Stimulated activated CD8-positive, alpha-beta memory T cell treated with anti-CD3 and anti-CD28 coated beads, Interleukin-7, amount 100 ng/mL, for 48 hours (primary cell): ENCODE data around the gene GRK5.

Source experiments
- DNase-seq, 2 donors: peaks; one replicate each; pipeline ENCODE4 v3.0.0-alpha.2; 2020; ENCODE audit warnings: low read depth in 1 of 2; ENCODE audit errors: extremely low read depth in 1 of 2

GRK5 gene

DNA sequence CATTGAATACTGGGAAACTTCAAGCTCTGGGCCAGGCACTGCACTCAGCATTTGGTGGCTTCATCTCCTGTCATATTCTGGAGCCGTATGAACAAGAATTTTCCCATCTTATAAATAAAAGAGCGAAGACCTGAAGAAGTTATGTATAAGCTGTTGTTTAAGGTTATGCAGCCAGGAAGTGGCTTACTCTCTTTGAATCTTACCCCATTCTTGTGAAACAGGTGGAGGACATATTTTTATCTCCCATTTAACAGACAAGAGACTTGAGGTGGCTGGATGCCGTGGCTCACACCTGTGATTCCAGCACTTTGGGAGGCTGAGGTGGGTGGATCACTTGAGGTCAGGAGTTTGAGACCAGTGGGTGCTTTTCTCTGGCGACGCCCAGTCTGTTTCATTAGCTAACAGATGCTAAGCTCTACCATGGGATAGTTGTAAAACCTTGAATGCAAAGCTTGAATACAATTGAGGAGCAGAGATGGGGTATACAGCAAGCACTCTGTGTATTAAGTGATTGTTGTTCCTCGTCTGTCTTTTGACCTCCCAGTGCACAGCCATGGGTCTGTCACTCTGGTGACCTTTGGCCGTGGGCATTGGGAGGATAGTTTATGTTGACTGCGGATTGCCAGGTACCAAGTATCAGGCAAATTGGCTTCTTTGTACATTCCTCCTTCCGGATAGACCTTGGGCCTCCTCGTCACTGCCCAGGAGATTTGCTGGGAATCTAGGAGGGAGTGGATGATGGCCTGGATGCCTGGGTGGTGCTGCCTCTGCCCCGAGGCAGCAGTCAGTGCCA is 85.8 kb downstream of the GRK5 start:
- no peak for DNase-seq

- no peak for DNase-seq
Observed at GRCh38 chr10:119296703-119297102, 89.3 kb downstream of the GRK5 start.

DNA sequence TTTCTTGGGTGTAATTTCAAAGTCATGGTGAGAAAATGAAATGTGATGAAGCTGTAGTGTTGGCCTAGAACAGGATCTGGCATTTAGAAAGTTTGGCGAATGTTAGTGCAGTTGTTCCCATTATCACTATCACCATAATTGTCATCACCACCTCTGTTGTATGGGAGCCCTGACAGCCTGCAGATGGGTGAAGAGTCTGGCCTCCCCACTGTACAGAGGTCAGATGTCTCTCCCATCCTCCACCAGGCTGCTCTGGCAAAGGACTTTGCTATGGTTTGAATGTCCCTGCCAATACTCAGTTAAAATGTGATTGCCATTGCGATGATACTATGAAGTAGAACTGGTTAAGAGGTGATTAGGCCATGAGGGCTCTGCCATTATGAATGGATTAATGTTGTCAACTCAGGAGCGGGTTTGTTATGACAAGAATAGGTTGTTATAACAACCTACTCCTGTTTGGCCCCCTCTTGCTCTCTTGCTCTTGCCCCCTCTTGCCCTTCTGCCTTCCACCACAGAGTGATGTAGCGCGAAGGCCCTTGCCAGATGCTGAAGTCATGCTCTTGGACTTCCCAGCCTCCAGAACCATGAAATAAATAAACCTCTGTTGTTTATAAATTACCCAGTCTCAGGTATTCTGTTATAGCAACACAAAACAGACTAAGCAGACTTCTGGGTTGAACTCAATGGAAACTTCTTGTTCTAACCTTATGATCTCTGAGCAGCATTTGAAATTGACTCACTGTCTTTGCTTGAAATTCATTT is 90.0 kb downstream of the GRK5 start:
- no peak for DNase-seq

GRCh38 chr10:119298810-119299209 is 91.4 kb downstream of the GRK5 start:
- no peak for DNase-seq

DNA sequence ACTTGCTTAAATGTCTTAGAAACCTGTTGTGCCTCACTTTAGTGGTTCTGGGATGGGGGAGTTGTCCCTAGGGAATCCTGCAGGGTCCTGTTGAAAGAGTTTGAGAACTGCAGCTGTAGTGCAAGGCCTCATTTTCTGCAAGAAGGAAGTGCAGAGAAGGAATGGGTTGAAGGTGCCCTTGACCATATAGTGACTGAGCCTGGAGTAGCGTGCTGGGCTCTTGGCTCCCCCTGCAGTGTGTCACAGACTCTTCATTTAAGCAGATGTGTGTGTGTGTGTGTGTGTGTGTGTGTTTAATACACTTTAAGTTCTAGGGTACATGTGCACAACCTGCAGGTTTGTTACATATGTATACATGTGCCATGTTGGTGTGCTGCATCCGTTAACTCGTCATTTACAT is 92.2 kb downstream of the GRK5 start:
- no peak for DNase-seq

DNA sequence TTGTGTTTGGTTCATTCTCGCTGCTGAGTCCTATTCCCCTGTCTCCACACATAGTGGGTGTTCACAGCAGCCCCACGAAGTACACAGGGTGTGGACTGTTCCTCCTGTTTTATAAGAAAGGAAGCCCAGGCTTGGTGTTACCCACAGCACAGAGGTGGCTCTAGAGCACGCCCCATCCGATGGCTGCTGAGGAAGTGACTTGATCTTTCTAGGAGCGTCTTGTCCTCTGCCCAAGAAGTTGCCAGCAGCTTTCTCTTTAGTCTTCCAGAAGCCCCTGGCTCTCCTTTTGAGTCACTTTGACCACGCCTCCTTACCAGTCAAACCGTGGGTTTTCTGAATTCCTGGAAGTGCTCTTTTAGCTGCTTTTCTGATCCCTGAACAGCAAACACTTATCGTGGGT is 94.0 kb downstream of the GRK5 start:
- DNase-seq, result peak; percentile 39 to 68

DNA sequence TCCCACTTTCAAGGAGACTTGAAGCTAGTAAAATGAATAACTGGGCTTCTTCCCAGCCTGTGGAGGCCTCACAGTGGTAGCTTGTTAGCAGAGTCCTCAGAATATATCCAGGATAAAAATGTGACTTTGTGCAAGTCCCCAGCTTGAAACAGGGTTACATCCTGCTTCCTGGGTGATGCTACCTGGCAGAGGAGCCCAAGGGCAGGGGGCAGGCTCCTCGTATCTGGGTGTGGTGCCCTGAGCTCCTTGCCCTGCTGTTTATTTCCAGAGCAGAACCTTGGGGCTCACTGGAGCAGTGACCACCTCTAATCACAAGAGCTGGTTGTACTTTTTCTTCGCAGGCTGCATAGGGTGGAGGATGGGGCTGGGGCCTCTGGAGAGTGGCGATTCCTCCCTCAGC is 94.8 kb downstream of the GRK5 start:
- DNase-seq, result no peak

DNA sequence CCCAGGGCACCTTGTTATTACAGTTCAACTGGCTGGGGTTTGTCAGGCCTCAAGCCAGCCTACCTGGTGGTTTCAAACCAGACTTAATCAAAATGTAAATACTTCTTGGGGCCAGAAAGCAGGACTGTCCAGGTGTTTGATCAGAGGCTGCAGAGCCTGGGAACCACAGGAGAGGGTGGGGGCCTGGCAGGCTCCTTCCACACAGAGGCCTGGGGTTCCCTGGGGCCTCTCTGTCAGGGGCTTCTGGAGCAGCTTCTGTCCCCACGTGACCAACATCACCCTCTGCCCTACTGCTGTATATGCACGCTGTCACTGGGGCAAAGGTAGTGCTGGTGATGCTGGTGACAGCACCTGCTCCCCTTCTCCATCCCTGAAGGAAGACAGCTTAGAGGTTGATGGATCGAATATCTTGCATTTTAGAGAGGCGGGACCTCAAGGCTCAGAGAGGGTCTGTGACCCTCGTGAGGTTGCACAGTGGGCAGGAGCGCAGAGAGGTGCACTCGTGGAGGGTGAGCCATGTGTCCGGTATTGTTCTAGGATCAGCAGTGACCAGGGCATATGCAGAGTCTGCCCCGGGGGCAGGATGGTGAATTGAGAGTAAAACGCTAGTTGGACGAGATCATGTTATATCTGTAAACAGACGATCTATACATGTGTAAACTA is 95.4 kb downstream of the GRK5 start:
- no peak for DNase-seq

DNA sequence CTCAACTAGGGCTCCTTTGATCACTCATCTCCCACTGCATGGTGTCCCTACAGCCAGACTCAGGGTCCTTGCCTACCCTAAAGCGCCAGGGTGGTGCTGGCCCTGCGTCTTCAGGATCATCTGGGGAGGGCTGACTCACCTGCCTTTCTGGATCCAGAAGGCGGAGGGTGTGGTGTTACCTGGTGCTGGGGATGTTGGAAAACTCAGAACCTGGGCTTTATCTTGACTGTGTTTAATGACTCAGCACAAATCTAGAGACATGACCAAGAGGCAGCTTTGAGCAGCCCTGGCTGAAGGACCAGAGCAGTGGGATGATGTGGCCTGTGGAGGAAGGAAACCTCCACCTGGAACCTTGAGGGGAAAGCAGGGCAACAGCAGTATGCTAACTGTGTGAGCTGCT is 96.5 kb downstream of the GRK5 start:
- no peak for DNase-seq

DNA sequence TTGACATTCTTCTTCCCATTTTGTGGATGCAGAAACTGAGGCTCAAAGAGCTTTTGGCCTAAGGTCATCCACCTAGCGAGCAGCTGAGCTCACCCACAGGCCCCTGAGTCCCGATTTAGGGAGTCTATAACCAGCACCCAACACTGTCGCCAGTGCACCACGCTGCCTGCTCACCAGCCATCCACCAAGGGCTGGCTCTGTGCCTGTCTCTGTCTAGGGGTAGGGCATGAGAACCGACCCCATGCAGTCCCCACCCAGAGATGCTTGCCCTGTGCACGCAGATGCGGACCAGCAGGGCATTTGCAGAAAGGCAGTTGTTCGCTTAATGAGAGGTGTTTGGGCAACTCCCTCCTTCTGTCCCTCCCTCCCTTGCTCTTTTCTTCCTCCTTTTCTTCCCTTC is 97.2 kb downstream of the GRK5 start:
- DNase-seq, result no peak

DNA sequence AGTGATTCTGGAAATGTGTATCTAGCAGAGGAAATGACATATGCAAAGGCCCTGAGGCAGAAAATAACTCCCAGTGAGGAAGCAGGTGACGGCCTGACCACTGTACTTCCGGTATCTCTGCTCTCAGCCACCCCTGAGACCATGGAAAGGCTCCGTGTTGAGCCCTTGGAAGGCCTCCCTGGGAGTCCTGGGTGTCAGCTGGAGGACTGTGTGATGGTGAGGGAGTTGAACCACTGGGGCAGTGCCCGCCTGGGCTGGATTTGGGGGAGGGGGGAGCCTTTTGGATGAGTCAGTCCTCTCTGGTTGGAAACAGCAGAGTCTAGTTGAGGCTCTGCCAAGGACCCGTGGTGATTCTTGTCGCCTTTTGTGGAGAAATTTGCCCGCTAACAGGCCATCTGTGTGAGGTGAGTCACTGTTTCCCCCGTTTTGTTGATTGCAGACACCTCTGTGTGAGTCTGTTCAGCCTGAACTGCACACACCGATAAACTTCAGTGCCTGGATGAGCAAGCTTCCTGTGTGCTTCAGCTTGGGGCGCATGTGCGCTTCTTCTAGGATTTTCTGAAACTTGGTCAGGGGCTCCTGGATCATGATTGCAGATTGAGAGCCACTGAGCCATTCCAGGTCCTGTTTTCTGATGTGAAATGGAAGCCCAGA is 98.6 kb downstream of the GRK5 start:
- peak; percentile 67 to 90 for DNase-seq

DNA sequence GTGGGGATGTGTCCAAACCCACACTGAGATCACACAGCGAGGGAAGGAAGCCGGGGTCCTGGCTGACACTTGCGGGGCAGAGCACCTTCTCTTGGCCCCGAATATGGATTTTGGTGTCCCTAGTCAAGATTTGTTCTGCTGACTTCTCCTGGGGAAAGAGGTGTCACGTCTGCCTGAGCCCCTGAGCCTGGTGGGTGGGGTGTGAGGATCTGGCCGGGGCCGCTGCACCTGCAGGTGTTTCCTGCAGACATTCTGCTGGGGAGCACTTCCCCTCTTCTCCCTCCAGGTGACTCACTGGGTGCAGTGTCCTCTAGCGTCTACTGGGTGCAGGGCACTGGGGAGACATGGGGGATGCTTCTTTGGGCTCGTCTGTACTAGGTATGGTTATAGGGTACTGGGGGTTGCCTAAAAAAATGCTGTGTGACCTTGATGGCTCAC is 99.2 kb downstream of the GRK5 start:
- peak; percentile 33 to 59 for DNase-seq

- DNase-seq, result peak in 1 of 2 donors; percentile 33
Observed at GRCh38 chr10:119306986-119307392, 99.6 kb downstream of the GRK5 start.

DNA sequence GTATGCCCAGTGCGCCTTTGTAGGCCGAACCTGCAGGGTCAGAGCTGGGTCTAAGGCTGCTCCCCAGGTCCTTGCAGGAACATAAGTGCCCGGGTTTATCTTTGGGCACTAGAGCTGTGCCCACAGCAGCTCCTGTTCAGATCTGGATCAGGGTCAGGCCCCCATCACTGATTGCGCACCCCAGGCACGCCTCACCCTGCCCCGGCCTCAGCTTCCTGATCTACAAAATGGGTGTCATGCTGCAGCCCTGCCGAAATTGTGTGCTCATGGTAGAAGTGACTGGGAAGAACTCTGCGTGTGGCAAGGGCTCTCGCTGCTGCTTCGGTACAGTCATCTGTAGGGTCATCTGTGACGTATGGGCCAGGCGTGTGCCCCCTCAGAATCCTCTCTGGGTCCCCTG is 100.7 kb downstream of the GRK5 start:
- no peak for DNase-seq

DNA sequence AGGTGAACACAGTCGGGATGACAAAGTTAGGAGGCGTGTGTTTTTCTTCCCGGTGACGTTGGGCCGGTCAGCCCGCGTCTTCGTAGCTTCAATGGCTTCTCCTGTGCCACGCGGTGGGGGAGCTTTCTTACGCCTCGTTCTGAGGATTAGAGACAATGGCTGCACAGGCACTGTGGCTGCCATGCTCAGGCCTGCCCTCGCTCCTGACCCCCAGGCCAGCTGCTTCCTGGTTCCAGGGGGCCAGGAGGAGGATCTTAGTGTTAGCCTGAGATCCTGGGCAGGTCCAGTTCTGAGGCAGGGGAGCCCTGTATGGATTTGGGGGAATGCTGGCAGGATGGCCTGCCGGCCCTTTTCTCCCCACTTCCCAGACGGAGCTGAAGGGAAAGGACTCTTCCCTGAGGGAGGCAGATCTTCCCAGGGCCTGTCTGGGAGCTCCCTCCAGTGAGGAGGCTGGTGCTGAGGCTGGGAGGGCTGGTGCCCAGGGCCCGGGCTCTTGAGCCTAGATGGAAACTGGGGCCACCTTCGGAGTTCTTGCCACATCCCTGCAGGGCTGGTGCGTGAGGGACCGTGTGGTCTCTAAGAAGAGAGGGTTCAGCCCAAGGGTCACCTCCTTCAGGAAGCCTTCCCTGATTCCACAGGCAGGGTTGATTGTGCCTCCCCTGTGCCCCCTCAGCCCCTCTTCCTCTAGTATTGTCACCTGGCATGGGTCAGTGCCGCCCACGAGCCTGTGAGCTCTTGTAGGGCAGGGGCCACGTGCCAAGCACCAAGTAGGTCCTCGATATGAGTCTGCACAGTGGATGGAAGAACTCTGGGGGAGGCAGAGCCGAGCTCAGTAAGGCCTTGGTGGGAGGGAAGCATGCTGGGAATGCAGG is 101.4 kb downstream of the GRK5 start:
- no peak for DNase-seq

GRCh38 chr10:119309423-119309770 is 102.0 kb downstream of the GRK5 start:
- DNase-seq, result no peak

DNA sequence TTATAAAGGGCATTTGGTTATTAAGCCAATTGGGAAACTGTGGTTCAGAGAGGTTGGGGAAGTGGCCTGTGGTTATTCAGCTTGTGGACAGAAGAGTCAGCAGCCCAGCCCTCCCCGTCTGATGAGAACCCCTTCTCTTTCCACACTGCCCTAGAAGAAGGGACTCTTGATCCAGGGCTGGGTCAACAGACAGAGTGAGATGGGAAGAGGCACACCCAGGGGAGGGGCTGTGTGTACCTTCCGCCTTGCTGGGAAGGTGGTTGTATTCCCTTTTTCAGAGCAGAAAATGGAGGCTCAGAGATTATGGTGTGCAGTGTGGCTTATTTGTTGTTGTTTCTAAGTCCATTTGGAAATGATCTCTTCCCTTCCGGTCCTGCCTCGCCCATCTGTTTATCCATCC is 103.4 kb downstream of the GRK5 start:
- no peak for DNase-seq

DNA sequence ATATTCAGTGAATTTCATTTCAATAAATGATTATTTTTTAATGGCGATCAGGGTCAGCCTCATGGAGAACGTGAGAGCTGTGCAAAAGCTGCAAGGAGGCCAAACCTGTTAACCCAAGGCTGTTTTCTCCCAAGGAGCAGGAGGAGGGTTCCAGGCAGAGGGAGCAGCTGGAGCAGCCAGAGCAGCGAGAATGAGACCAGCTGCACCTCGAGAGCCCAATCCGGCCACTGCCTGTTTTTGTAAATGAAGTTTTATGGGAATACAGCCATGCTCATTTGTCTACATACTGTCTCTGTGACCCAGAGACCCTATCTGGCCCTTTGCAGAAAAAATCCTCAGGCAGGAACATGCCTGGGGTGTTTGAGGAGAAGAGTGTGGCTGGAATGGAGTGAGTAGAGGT is 104.9 kb downstream of the GRK5 start:
- DNase-seq, result no peak

GRCh38 chr10:119313024-119313423 is 105.7 kb downstream of the GRK5 start:
- no peak for DNase-seq

GRCh38 chr10:119313644-119314043 is 106.3 kb downstream of the GRK5 start:
- DNase-seq, result peak; percentile 69 to 71
